ENCODE data around the gene CCDC33. TPM values are rescaled to one million over a fixed set of nuclear protein-coding genes. Genes with fewer than 3 reads are reported as not detected.

CCDC33 gene
- total and polyA plus RNA-seq, 2 donors (not counting 3 experiments of a cell fraction or from before 2014, with no cell fraction given), result not detected

- Histone ChIP-seq H3K9me1 (replicated peaks; ENCODE audit: control insufficient read depth, extremely low read depth, insufficient read depth, low read length) (no peaks in the 10 kb centered on the region), H3K79me2 (ENCODE audit: control insufficient read depth, insufficient read depth, low read length) (no peaks in the 10 kb centered on the region), H4K20me1 (replicated peaks; ENCODE audit: control insufficient read depth, extremely low read depth, insufficient read depth, low read length) (no peaks in the 10 kb centered on the region), H3K27ac (ENCODE audit: insufficient read depth, low read depth, low read length) (no peak overlapping the region), H3K4me1 (ENCODE audit: control insufficient read depth, extremely low read depth, insufficient read depth, low read length) (peaks cover 14% of the 10 kb centered on the region), H3K27me3 (ENCODE audit: control insufficient read depth in 2 of 2, insufficient read depth in 2 of 2, low read length in 2 of 2) (peaks cover 20 to 32% of the 10 kb centered on the region in 2 experiments), H2AFZ (ENCODE audit: low read depth, low read length) (no peak overlapping the region), H3K9ac (replicated peaks; ENCODE audit: extremely low read depth, insufficient read depth, low read length) (no peak overlapping the region), H3K9me3 (replicated peaks; ENCODE audit: control insufficient read depth, insufficient read depth, low read length) (no peaks in the 10 kb centered on the region), H3K4me3 (replicated peaks in 1 of 3; ENCODE audit: insufficient read depth in 1 of 3, low read depth in 1 of 3, low read length in 3 of 3) (no peak overlapping the region), H3K36me3 (ENCODE audit: control insufficient read depth in 2 of 2, extremely low read depth in 1 of 2, insufficient read depth in 2 of 2, low read length in 2 of 2) (no peaks in the 10 kb centered on the region), H3K4me2 (ENCODE audit: insufficient read depth, low read length) (no peak overlapping the region)
- dilution Hi-C loops (cut with MboI; ENCODE audit: extremely low pct_ligation_motif_present, low sequenced_read_pairs), result no loop called here
- no TSS peak for BruUV-seq (replicated peaks)
- POLR2A ChIA-PET, result no interaction called here
- DNase-seq (ENCODE audit: low read depth, low spot score), result no peak
- TF ChIP-seq MAX (IDR thresholded peaks at IDR 0.05; ENCODE audit: insufficient read depth, insufficient read length) (no peak), POLR2A (IDR thresholded peaks at IDR 0.05; ENCODE audit: low read depth, low read length) (no peak), GATA2 (IDR thresholded peaks at IDR 0.05; ENCODE audit: insufficient read depth, insufficient read length, low read depth, low read length) (no peak), CTCF (IDR thresholded peaks at IDR 0.05; ENCODE audit: extremely low read depth in 1 of 2, insufficient read depth in 1 of 2, low read depth in 1 of 2, low read length in 2 of 2) (no peak), JUN (IDR thresholded peaks at IDR 0.05; ENCODE audit: borderline replicate concordance, insufficient read depth, insufficient read length, low read depth) (no peak), MYC (IDR thresholded peaks at IDR 0.05; ENCODE audit: low read depth, low read length) (no peak), POLR2AphosphoS5 (IDR thresholded peaks at IDR 0.05; ENCODE audit: insufficient read depth, low read depth, low read length) (no peak), FOS (IDR thresholded peaks at IDR 0.05; ENCODE audit: borderline replicate concordance, insufficient read depth, low read length) (no peak), EZH2 (IDR thresholded peaks at IDR 0.05; ENCODE audit: borderline replicate concordance, low read depth, low read length, severe bottlenecking) (no peak)
- FAIRE-seq, result no peak
- CTCF ChIA-PET, result interaction anchor here (1.0 to 7.9 kb wide), 6 partner anchors 12 to 264 kb away, joined by 3 to 60 read pairs (median 4); no protein-coding TSS in a partner anchor
- intact Hi-C loops (cut with micrococcal nuclease), result no loop called here
Measured at GRCh38 chr15:74370471-74370870, 134.3 kb downstream of the CCDC33 start.

Measured in endothelial cell of umbilical vein (primary cell).